ENCODE measurements around the gene CLEC4F. TPM values are rescaled to one million over a fixed set of nuclear protein-coding genes. Genes with fewer than 3 reads are reported as not detected.

The CLEC4F gene
- total and polyA plus RNA-seq, 2 of the 13 experiments (the other 11 are each of a cell fraction or from before 2014, with no cell fraction given), result 0.12 to 0.13 TPM

DNA sequence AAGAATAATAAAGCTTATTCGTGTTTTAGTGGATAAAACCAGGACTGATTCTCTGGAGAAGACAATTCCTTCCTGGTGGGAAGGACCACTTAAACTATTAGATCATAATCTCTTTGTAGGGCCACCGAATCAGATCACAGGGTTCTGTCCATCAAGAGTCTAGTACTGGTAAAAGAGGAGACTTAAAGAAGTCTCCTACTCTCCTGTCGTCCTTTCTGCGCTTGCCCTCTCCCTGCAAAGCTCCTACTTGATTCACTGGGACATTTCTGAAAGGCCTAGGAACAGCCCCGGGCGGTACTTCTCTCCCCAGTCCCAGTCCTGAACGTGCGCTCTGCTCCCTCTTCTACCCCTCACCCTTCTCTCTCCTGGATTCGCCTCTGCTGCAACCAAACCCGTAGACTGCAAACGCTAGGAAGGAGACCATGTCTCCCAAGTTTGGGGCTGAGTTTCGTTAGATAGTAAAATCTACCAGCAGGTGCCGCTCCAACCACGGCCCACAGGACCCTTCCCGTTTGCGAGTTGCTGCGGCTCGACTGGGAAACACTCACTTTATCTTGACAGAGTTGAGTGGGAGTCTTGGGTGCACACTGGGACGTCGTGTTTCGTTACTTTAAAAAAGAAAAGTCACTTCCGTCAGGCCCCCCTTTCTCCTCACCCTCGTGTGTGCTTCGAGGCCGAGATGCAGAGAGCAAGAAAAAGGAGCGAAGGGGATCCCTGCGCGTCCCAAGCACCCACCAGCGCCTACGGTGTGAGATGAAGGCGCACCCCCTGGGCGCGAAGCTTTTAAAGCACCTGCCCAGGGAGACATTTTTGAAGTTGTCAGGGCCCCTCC is 30.9 kb downstream of the CLEC4F start (continued):
- TF ChIP-seq, protein P1, sequence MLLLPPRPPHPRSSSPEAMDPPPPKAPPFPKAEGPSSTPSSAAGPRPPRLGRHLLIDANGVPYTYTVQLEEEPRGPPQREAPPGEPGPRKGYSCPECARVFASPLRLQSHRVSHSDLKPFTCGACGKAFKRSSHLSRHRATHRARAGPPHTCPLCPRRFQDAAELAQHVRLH (CRISPR knock-in tag; IDR thresholded peaks at IDR 0.05; ENCODE audit: borderline replicate concordance, low read depth), result peak; percentile 77; the same call in 1 of the 2 replicates
- TF ChIP-seq ZNF33A (CRISPR knock-in tag; IDR thresholded peaks at IDR 0.05; ENCODE audit: borderline replicate concordance) (no peak), ZNF773 (CRISPR knock-in tag; IDR thresholded peaks at IDR 0.05; ENCODE audit: borderline replicate concordance) (no peak), HCFC1 (IDR thresholded peaks at IDR 0.05; ENCODE audit: low read depth, low read length) (no peak), TBL1XR1 (IDR thresholded peaks at IDR 0.05; ENCODE audit: borderline replicate concordance, low read length, partially characterized antibody) (no peak), CC2D1A (CRISPR knock-in tag; IDR thresholded peaks at IDR 0.05) (no peak), ZNF430 (CRISPR knock-in tag; IDR thresholded peaks at IDR 0.05) (0 out of 2 replicates have a peak, but pooled peaks have one; percentile 43), FIP1L1 (IDR thresholded peaks at IDR 0.05; ENCODE audit: borderline replicate concordance, insufficient read depth, low read depth, low read length) (no peak), ARID2 (CRISPR knock-in tag; IDR thresholded peaks at IDR 0.05; ENCODE audit: borderline replicate concordance) (0 out of 2 replicates have a peak, but pooled peaks have one; percentile 58), ZNF678 (CRISPR knock-in tag; IDR thresholded peaks at IDR 0.05) (no peak), ZNF749 (CRISPR knock-in tag; IDR thresholded peaks at IDR 0.05; ENCODE audit: borderline replicate concordance) (no peak), RFX5 (IDR thresholded peaks at IDR 0.05; ENCODE audit: low read depth, low read length) (no peak), NFE2L2 (IDR thresholded peaks at IDR 0.05; ENCODE audit: low read length) (no peak), ZNF468 (CRISPR knock-in tag; IDR thresholded peaks at IDR 0.05) (no peak), ZNF891 (CRISPR knock-in tag; IDR thresholded peaks at IDR 0.05) (no peak), ZNF136 (CRISPR knock-in tag; IDR thresholded peaks at IDR 0.05; ENCODE audit: low read depth) (no peak), GZF1 (CRISPR knock-in tag; IDR thresholded peaks at IDR 0.05) (no peak), SOX5 (CRISPR knock-in tag; IDR thresholded peaks at IDR 0.05; ENCODE audit: borderline replicate concordance) (no peak)
- TF ChIP-seq, protein P2, sequence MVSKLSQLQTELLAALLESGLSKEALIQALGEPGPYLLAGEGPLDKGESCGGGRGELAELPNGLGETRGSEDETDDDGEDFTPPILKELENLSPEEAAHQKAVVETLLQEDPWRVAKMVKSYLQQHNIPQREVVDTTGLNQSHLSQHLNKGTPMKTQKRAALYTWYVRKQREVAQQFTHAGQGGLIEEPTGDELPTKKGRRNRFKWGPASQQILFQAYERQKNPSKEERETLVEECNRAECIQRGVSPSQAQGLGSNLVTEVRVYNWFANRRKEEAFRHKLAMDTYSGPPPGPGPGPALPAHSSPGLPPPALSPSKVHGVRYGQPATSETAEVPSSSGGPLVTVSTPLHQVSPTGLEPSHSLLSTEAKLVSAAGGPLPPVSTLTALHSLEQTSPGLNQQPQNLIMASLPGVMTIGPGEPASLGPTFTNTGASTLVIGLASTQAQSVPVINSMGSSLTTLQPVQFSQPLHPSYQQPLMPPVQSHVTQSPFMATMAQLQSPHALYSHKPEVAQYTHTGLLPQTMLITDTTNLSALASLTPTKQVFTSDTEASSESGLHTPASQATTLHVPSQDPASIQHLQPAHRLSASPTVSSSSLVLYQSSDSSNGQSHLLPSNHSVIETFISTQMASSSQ (IDR thresholded peaks at IDR 0.05; ENCODE audit: low read depth), result no peak
- TF ChIP-seq, protein P2 (CRISPR knock-in tag; IDR thresholded peaks at IDR 0.05; ENCODE audit: borderline replicate concordance), result no peak
- TF ChIP-seq, protein P3, sequence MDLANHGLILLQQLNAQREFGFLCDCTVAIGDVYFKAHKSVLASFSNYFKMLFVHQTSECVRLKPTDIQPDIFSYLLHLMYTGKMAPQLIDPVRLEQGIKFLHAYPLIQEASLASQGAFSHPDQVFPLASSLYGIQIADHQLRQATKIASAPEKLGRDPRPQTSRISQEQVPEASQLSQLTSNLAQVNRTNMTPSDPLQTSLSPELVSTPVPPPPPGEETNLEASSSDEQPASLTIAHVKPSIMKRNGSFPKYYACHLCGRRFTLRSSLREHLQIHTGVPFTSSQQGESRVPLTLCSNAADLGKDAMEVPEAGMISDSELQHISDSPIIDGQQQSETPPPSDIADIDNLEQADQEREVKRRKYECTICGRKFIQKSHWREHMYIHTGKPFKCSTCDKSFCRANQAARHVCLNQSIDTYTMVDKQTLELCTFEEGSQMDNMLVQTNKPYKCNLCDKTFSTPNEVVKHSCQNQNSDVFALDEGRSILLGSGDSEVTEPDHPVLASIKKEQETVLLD (CRISPR knock-in tag; IDR thresholded peaks at IDR 0.05; ENCODE audit: low read depth), result no peak
- TF ChIP-seq, protein P4, sequence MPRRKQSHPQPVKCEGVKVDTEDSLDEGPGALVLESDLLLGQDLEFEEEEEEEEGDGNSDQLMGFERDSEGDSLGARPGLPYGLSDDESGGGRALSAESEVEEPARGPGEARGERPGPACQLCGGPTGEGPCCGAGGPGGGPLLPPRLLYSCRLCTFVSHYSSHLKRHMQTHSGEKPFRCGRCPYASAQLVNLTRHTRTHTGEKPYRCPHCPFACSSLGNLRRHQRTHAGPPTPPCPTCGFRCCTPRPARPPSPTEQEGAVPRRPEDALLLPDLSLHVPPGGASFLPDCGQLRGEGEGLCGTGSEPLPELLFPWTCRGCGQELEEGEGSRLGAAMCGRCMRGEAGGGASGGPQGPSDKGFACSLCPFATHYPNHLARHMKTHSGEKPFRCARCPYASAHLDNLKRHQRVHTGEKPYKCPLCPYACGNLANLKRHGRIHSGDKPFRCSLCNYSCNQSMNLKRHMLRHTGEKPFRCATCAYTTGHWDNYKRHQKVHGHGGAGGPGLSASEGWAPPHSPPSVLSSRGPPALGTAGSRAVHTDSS (CRISPR knock-in tag; conservative IDR thresholded peaks at IDR 0.05), result no peak

Measured in HepG2 (cell line).